ENCODE data around the gene YIPF5. TPM values are rescaled to one million over a fixed set of nuclear protein-coding genes. Genes with fewer than 3 reads are reported as not detected.
A peak's percentile ranks its signal among the peaks of the same experiment; 100 is the strongest.

The YIPF5 gene
- polyA plus RNA-seq, 3 donors = 12.1 to 41.4 (median 32.4) TPM

GRCh38 chr5:144169904-144170275 lies 569 bp downstream of the YIPF5 start:
- peaks cover 4 to 14% (median 12%) of the 10 kb centered on the region in 3 donors for H3K27me3 Mint-ChIP-seq (ENCODE audit: low read depth in 3 of 3)
- WGBS (ENCODE audit: insufficient coverage) = no CpG with 5 or more reads among the region's 12 CpGs
- DNase-seq = no peak

GRCh38 chr5:144167998-144168397 lies 2.5 kb downstream of the YIPF5 start:
- H3K27me3 Mint-ChIP-seq (ENCODE audit: low read depth in 3 of 3) = peaks cover 0 to 5% (median 4%) of the 10 kb centered on the region in 3 donors
- Histone ChIP-seq H3K36me3 (replicated peaks in 1 of 2; ENCODE audit: control insufficient read depth in 1 of 2, insufficient read depth in 2 of 2, low read length in 2 of 2) (peaks cover 41 to 58% of the 10 kb centered on the region in 2 donors), H3K4me2 (replicated peaks; ENCODE audit: extremely low read depth, low read length, poor library complexity, severe bottlenecking) (no peak overlapping the region), H3K27me3 (ENCODE audit: control insufficient read depth in 2 of 2, insufficient read depth in 2 of 2, low read length in 2 of 2) (peaks cover 0 to 7% of the 10 kb centered on the region in 2 donors), H3K27ac (ENCODE audit: low read depth in 1 of 2, low read length in 2 of 2) (no peak overlapping the region), H3K9ac (ENCODE audit: insufficient read depth, low read length, poor library complexity, severe bottlenecking) (no peak overlapping the region), H4K20me1 (ENCODE audit: insufficient read depth, low read length) (no peaks in the 10 kb centered on the region), H3K4me1 (ENCODE audit: control insufficient read depth in 1 of 2, insufficient read depth in 2 of 2, low read length in 2 of 2) (peaks cover 12 to 15% of the 10 kb centered on the region in 2 donors), H3K9me3 (replicated peaks in 1 of 2; ENCODE audit: control insufficient read depth in 1 of 2, insufficient read depth in 1 of 2, low read length in 2 of 2) (no peaks in the 10 kb centered on the region), H3K4me3 (replicated peaks in 1 of 3; ENCODE audit: low read depth in 2 of 3, low read length in 3 of 3) (no peak overlapping the region), H2AFZ (ENCODE audit: insufficient read depth, low read depth, low read length, poor library complexity, severe bottlenecking) (no peak overlapping the region), H3K79me2 (ENCODE audit: insufficient read depth, low read length) (peaks cover 31% of the 10 kb centered on the region)
- H3K4me3 Mint-ChIP-seq = no peak overlapping the region
- DNase-seq = no peak
- 96% methylated on average over 2 of the region's 3 CpGs for WGBS (ENCODE audit: insufficient coverage)
- peaks cover 20% of the 10 kb centered on the region for H3K4me1 Mint-ChIP-seq
- H3K36me3 Mint-ChIP-seq = peaks cover 36 to 48% of the 10 kb centered on the region in 2 donors
- H3K9me3 Mint-ChIP-seq = no peaks in the 10 kb centered on the region
- no peak for TF ChIP-seq CTCF (IDR thresholded peaks at IDR 0.05)
- intact Hi-C loops (cut with micrococcal nuclease) = no loop called here
- no peak overlapping the region for H3K27ac Mint-ChIP-seq

More at GRCh38 chr5:144169904-144170275, 569 bp downstream of the YIPF5 start:
- peak overlapping the region; percentile 90 to 97 (median 94) for H3K27ac Mint-ChIP-seq
- H3K27ac ChIP-seq (ENCODE audit: low read depth in 1 of 2, low read length in 2 of 2) = peak overlapping the region; percentile 54 to 91
- TF ChIP-seq CTCF (IDR thresholded peaks at IDR 0.05) = no peak
- H3K9ac ChIP-seq (ENCODE audit: insufficient read depth, low read length, poor library complexity, severe bottlenecking) = peak overlapping the region; percentile 77
- H3K4me3 ChIP-seq (replicated peaks in 1 of 3; ENCODE audit: low read depth in 2 of 3, low read length in 3 of 3) = peak overlapping the region; percentile 62 to 77 (median 64)
- H3K9me3 Mint-ChIP-seq = no peaks in the 10 kb centered on the region
- peak overlapping the region; percentile 77 for H3K4me2 ChIP-seq (replicated peaks; ENCODE audit: extremely low read depth, low read length, poor library complexity, severe bottlenecking)
- no peaks in the 10 kb centered on the region for H3K9me3 ChIP-seq (replicated peaks in 1 of 2; ENCODE audit: control insufficient read depth in 1 of 2, insufficient read depth in 1 of 2, low read length in 2 of 2)
- H3K36me3 Mint-ChIP-seq = peaks cover 25 to 29% of the 10 kb centered on the region in 2 donors
- peaks cover 20% of the 10 kb centered on the region for H3K4me1 Mint-ChIP-seq
- peaks cover 7 to 9% of the 10 kb centered on the region in 2 donors for H3K27me3 ChIP-seq (ENCODE audit: control insufficient read depth in 2 of 2, insufficient read depth in 2 of 2, low read length in 2 of 2)
- intact Hi-C loops (cut with micrococcal nuclease) = no loop called here
- peaks cover 23 to 39% of the 10 kb centered on the region in 2 donors for H3K36me3 ChIP-seq (replicated peaks in 1 of 2; ENCODE audit: control insufficient read depth in 1 of 2, insufficient read depth in 2 of 2, low read length in 2 of 2)
- no peaks in the 10 kb centered on the region for H4K20me1 ChIP-seq (ENCODE audit: insufficient read depth, low read length)
- peaks cover 12 to 15% of the 10 kb centered on the region in 2 donors for H3K4me1 ChIP-seq (ENCODE audit: control insufficient read depth in 1 of 2, insufficient read depth in 2 of 2, low read length in 2 of 2)
- peak overlapping the region; percentile 72 for H2AFZ ChIP-seq (ENCODE audit: insufficient read depth, low read depth, low read length, poor library complexity, severe bottlenecking)
- H3K4me3 Mint-ChIP-seq = peak overlapping the region; percentile 88 to 97
- peaks cover 31% of the 10 kb centered on the region for H3K79me2 ChIP-seq (ENCODE audit: insufficient read depth, low read length)

Measured in CD14-positive monocyte (primary cell).